ENCODE data around the gene FOXJ3. TPM values are rescaled to one million over a fixed set of nuclear protein-coding genes. Genes with fewer than 3 reads are reported as not detected.

The FOXJ3 gene
- total RNA-seq, 2 experiments from 2014 or later: 39.3 to 41.9 TPM

DNA sequence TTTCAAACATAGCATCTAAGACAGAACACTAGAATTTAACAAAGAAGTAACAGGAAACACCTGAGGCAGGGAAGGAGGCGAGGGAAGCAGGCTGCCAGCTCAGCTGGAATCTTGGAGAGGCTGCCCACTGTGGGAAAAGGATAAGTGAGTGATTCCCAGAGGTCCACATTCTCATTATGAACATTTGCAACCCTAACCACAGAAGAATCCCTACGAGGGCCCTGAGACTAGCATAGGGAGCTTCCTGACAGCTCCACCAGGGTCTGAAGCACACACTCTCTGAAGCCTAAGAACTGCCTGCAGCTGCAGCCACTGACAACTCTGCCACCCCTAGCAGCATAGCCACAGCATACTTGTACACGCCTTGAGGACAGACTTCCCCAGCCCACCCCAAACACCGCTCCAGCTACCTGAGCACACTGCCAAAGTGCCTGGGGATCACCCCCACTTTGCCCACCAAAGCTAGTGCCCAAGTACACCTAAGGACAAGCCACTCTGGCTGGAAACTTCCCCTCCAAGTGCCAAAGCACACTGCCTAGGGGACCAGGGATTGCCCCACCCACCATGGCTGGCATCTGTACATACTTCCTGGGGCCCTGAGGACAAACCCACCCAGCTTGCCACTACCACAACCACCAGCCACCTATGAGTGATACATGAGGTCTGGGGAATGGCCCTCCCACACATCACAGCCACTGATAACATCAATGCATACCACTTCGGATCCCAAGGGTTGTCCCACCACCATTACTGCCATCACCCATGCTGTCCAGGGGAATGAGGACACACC is 93.9 kb downstream of the FOXJ3 start:
- ATAC-seq (no peak), DNase-seq (no peak)
- Mint-ChIP-seq H3K9me3 (ENCODE audit: low read depth) (peaks cover 23% of the 10 kb centered on the region), H3K27ac (no peak overlapping the region), H3K36me3 (peaks cover 73% of the 10 kb centered on the region), H3K27me3 (no peaks in the 10 kb centered on the region), H3K4me1 (peaks cover 9% of the 10 kb centered on the region), H3K4me3 (no peak overlapping the region)
- CTCF ChIA-PET: no interaction called here

- CTCF ChIA-PET: no interaction called here
- Mint-ChIP-seq H3K4me3 (no peak overlapping the region), H3K4me1 (peaks cover 7% of the 10 kb centered on the region), H3K9me3 (ENCODE audit: low read depth) (peaks cover 27% of the 10 kb centered on the region), H3K36me3 (peaks cover 75% of the 10 kb centered on the region), H3K27me3 (no peaks in the 10 kb centered on the region), H3K27ac (no peak overlapping the region)
- no peak for ATAC-seq
- DNase-seq: no peak
Observed at GRCh38 chr1:42239555-42239954, 95.5 kb downstream of the FOXJ3 start.

GRCh38 chr1:42239041-42239440 is 96.0 kb downstream of the FOXJ3 start:
- CTCF ChIA-PET: no interaction called here
- Mint-ChIP-seq H3K27ac (no peak overlapping the region), H3K9me3 (ENCODE audit: low read depth) (peaks cover 26% of the 10 kb centered on the region), H3K36me3 (peaks cover 74% of the 10 kb centered on the region), H3K4me1 (peaks cover 7% of the 10 kb centered on the region), H3K27me3 (no peaks in the 10 kb centered on the region), H3K4me3 (no peak overlapping the region)
- ATAC-seq: no peak
- DNase-seq: no peak

DNA sequence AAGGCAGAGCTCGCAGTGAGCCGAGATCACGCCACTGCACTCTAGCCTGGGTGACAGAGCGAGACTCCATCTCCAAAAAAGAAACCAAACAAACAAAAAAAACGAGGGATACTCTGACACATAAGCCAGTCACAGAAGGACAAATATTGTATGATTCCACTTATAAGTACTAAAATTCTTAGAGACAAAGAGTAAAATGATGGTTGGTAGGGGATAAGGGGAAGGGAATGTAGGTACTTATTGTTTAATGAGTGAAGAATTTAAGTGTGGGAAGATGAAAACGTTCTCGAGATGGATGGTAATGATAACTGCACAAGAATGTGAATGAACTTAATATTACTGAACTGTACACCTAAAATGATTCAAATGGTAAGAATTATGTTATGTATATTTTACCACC is 103.8 kb downstream of the FOXJ3 start:
- H3K4me3 Mint-ChIP-seq: no peak overlapping the region
- no peak for ATAC-seq

GRCh38 chr1:42228938-42229337 is 106.1 kb downstream of the FOXJ3 start:
- H3K36me3 Mint-ChIP-seq: peaks cover 5% of the 10 kb centered on the region
- CTCF ChIA-PET: no interaction called here
- peaks cover 2% of the 10 kb centered on the region for H3K9me3 Mint-ChIP-seq (ENCODE audit: low read depth)
- H3K4me3 Mint-ChIP-seq: no peak overlapping the region
- no peak for DNase-seq
- H3K27me3 Mint-ChIP-seq: no peaks in the 10 kb centered on the region
- H3K4me1 Mint-ChIP-seq: no peaks in the 10 kb centered on the region
- H3K27ac Mint-ChIP-seq: no peak overlapping the region
- no peak for ATAC-seq

More for the DNA sequence above, 103.8 kb downstream of the FOXJ3 start:
- Mint-ChIP-seq H3K9me3 (ENCODE audit: low read depth) (peaks cover 12% of the 10 kb centered on the region), H3K27me3 (no peaks in the 10 kb centered on the region), H3K4me1 (no peaks in the 10 kb centered on the region), H3K36me3 (peaks cover 22% of the 10 kb centered on the region), H3K27ac (no peak overlapping the region)
- CTCF ChIA-PET: no interaction called here
- no peak for DNase-seq

DNA sequence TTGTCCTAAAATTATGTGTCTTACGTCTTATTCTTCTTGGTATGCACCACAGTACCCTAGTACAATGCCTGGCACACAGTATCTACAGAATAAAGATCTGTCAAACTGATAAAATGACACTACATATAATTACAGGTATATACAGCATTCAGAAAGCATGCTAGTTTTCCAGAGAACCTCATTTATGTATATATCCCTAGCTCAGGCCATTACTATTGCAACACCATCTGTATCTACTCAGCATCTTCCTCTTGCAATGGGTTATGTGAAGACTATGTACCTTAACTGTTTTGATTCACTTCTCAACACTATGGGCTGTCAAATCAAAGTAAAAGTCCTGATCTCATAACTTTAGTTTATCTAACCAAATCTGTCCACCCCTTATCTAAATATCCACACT is 112.0 kb downstream of the FOXJ3 start:
- no peak for DNase-seq
- no peak for ATAC-seq
- Mint-ChIP-seq H3K27ac (no peak overlapping the region), H3K27me3 (no peaks in the 10 kb centered on the region), H3K4me1 (peaks cover 6% of the 10 kb centered on the region), H3K9me3 (ENCODE audit: low read depth) (no peaks in the 10 kb centered on the region), H3K4me3 (no peak overlapping the region), H3K36me3 (peaks cover 26% of the 10 kb centered on the region)
- CTCF ChIA-PET: no interaction called here

DNA sequence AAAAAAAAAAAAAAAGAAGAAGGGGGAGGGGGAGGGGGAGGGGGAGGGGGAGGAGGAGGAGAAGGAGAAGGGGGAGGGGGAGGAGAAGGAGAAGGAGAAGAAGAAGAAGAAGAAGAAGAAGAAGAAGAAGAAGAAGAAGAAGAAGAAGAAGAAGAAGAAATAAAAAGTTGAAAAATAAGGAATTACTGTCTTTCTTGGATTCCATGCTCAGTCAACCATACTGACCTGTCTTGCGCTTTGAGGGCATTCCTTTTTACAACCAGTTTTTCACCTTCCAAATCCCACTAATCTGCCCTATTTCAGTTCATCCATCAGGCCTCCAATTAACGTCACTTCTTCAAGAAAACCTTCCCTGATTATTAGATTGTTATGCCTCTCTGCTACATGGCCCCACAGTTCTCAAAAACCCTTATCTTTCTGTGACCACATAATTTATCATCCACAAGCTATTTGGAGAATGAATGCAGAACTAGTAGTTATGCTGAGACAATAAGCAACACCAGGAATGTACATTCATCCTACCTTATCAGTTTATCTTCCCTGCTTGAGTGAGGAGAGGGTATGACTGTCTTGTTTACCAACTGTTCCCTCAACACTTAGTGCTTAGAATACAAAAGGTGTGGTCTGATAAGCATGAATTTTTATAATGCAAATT is 113.0 kb downstream of the FOXJ3 start:
- Mint-ChIP-seq H3K27me3 (no peaks in the 10 kb centered on the region), H3K36me3 (peaks cover 31% of the 10 kb centered on the region), H3K27ac (no peak overlapping the region), H3K9me3 (ENCODE audit: low read depth) (no peaks in the 10 kb centered on the region), H3K4me3 (no peak overlapping the region), H3K4me1 (peaks cover 6% of the 10 kb centered on the region)
- no peak for DNase-seq
- no peak for ATAC-seq
- CTCF ChIA-PET: no interaction called here

DNA sequence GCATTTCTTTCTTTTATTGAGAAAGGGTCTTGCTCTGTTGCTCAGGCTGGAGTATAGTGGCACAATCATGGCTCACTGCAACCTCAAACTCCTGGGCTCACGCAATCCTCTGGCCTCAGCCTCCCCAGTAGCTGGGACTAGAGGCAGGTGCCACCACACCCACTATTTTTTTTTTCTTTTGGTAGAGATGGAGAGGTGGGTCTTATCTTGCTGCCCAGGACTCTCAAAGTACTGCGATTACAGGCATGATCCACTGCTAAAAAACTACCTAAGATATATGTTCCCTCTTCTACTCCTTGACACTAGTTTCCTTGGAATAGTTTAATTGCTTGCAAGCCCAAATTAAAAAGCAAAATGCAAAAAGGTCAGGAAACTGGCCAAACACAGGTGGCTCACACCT is 113.6 kb downstream of the FOXJ3 start:
- CTCF ChIA-PET: no interaction called here
- Mint-ChIP-seq H3K4me3 (no peak overlapping the region), H3K36me3 (peaks cover 36% of the 10 kb centered on the region), H3K27ac (no peak overlapping the region), H3K9me3 (ENCODE audit: low read depth) (no peaks in the 10 kb centered on the region), H3K4me1 (peaks cover 6% of the 10 kb centered on the region), H3K27me3 (no peaks in the 10 kb centered on the region)
- ATAC-seq (no peak), DNase-seq (no peak)

GRCh38 chr1:42219627-42220026 is 115.4 kb downstream of the FOXJ3 start:
- CTCF ChIA-PET: no interaction called here
- H3K9me3 Mint-ChIP-seq (ENCODE audit: low read depth): peaks cover 2% of the 10 kb centered on the region
- no peaks in the 10 kb centered on the region for H3K27me3 Mint-ChIP-seq
- no peak for ATAC-seq
- H3K27ac Mint-ChIP-seq: no peak overlapping the region
- peaks cover 6% of the 10 kb centered on the region for H3K4me1 Mint-ChIP-seq
- H3K36me3 Mint-ChIP-seq: peaks cover 41% of the 10 kb centered on the region
- no peak for DNase-seq
- H3K4me3 Mint-ChIP-seq: no peak overlapping the region

- ATAC-seq (no peak), DNase-seq (no peak)
- Mint-ChIP-seq H3K4me1 (peaks cover 8% of the 10 kb centered on the region), H3K27ac (no peak overlapping the region), H3K36me3 (peaks cover 54% of the 10 kb centered on the region), H3K9me3 (ENCODE audit: low read depth) (peaks cover 10% of the 10 kb centered on the region), H3K4me3 (no peak overlapping the region), H3K27me3 (no peaks in the 10 kb centered on the region)
- CTCF ChIA-PET: interaction anchor here (1.2 kb wide), 2 partner anchors 40 to 433 kb away, joined by 3 to 4 read pairs; no protein-coding TSS in a partner anchor
Observed at GRCh38 chr1:42214447-42214871, 120.6 kb downstream of the FOXJ3 start.

- Mint-ChIP-seq H3K27ac (no peak overlapping the region), H3K9me3 (ENCODE audit: low read depth) (peaks cover 18% of the 10 kb centered on the region), H3K4me3 (no peak overlapping the region), H3K36me3 (peaks cover 61% of the 10 kb centered on the region), H3K4me1 (peaks cover 10% of the 10 kb centered on the region), H3K27me3 (no peaks in the 10 kb centered on the region)
- CTCF ChIA-PET: interaction anchor here (1.1 kb wide), 1 partner anchor 37 kb away, joined by 3 read pairs; no protein-coding TSS in a partner anchor
- DNase-seq (no peak), ATAC-seq (no peak)
Observed at GRCh38 chr1:42211224-42211623, 123.8 kb downstream of the FOXJ3 start.

- no peak for ATAC-seq
- no peak overlapping the region for H3K27ac Mint-ChIP-seq
- peaks cover 13% of the 10 kb centered on the region for H3K4me1 Mint-ChIP-seq
- CTCF ChIA-PET: interaction anchor here (1.1 kb wide), 1 partner anchor 37 kb away, joined by 3 read pairs; no protein-coding TSS in a partner anchor
- H3K27me3 Mint-ChIP-seq: no peaks in the 10 kb centered on the region
- no peak for DNase-seq
- H3K36me3 Mint-ChIP-seq: peaks cover 63% of the 10 kb centered on the region
- no peak overlapping the region for H3K4me3 Mint-ChIP-seq
- H3K9me3 Mint-ChIP-seq (ENCODE audit: low read depth): peaks cover 18% of the 10 kb centered on the region
Observed at GRCh38 chr1:42210421-42211133, 124.5 kb downstream of the FOXJ3 start.

DNA sequence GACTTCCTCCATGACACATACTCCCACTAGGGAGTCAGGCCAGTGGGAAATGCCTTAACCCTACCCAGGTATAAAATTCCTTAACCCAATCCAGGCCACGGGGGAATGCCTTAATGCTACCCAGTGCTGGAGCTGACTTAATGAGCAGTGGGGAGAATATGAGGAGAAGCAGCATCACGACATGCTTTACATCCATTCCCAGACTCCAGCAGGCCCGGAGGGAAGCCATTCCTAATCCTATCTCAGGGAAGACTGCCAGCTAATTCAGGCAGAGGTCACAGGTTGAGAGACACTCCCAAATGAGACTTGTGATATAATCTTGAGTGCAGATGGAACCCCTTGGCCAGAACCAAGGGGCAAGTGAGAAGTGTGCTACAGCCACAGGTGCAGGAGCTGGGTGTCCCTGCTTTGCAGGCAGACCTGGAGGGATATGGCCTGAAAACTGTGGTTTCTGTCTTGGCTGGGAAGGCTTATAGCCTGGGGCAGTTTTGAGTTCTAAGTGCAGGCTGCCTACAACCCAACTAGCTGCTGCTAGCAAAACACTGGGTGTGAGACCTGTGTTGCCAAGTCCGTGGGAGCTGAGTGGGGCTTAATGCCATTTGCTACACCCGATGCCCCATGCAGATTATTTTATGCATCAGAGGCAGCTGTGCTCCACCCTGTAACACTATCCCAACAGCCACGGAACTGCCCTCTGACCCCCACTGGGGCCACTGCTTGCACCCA is 125.3 kb downstream of the FOXJ3 start:
- CTCF ChIA-PET: no interaction called here
- no peak overlapping the region for H3K27ac Mint-ChIP-seq
- H3K4me1 Mint-ChIP-seq: peaks cover 13% of the 10 kb centered on the region
- no peaks in the 10 kb centered on the region for H3K27me3 Mint-ChIP-seq
- no peak for DNase-seq
- peaks cover 17% of the 10 kb centered on the region for H3K9me3 Mint-ChIP-seq (ENCODE audit: low read depth)
- H3K4me3 Mint-ChIP-seq: no peak overlapping the region
- H3K36me3 Mint-ChIP-seq: peaks cover 64% of the 10 kb centered on the region
- ATAC-seq: no peak
